PC-9 (cell line): ENCODE measurements around the gene CLSTN1. TPM values are rescaled to one million over a fixed set of nuclear protein-coding genes. Genes with fewer than 3 reads are reported as not detected.
A peak's percentile ranks its signal among the peaks of the same experiment; 100 is the strongest.

Experiments used
- BruUV-seq: library from RNA; stranded (reverse); fragments of 400-500 nt; replicated peaks from 2 replicates; lab custom pipeline; 2021; lab: Mats Ljungman, UMichigan
- CTCF ChIA-PET: fragments of 300-600 bp; sonication (Branson Sonifier 250); formaldehyde crosslinking; loops from one replicate; lab custom pipeline; 2022; ENCODE audit warnings: antibody characterized with exemption; lab: Charles Lee
- POLR2A ChIA-PET: fragments of 300-600 bp; sonication (Branson Sonifier 250); formaldehyde crosslinking; loops from one replicate; lab custom pipeline; 2022; ENCODE audit warnings: antibody characterized with exemption; ENCODE audit not compliant: unreplicated experiment; lab: Charles Lee
- DNase-seq, 2 experiments: peaks; one replicate each; pipeline versions ENCODE4 v3.0.0 to v3.0.0-alpha.2; 2015 to 2022; ENCODE audit warnings: mixed read lengths in 1 of 2
- H2AFZ ChIP-seq: fragments of 200-600 bp; sonication (generic); 2 replicates; pipeline ENCODE4 v1.8.1; 2017; ENCODE audit warnings: antibody characterized with exemption
- H3F3A ChIP-seq: fragments of 200-600 bp; sonication (generic); 2 replicates; pipeline ENCODE4 v1.8.1; 2017; ENCODE audit warnings: antibody characterized with exemption, mild to moderate bottlenecking, low read depth; ENCODE audit not compliant: insufficient read depth
- H3K27ac ChIP-seq: fragments of 200-600 bp; sonication (generic); 2 replicates; pipeline ENCODE4 v1.6.1; 2016; ENCODE audit warnings: mixed run types
- H3K27me3 ChIP-seq: fragments of 200-600 bp; sonication (generic); 2 replicates; pipeline ENCODE4 v1.6.1; 2016; ENCODE audit warnings: low read depth, mixed run types; ENCODE audit not compliant: insufficient read depth
- H3K36me3 ChIP-seq: fragments of 200-600 bp; sonication (generic); 2 replicates; pipeline ENCODE4 v1.6.1; 2016; ENCODE audit warnings: low read depth, mixed run types
- H3K4me1 ChIP-seq: fragments of 200-600 bp; sonication (generic); replicated peaks from 2 replicates; pipeline ENCODE4 v1.6.1; 2016; ENCODE audit warnings: mixed run types; ENCODE audit not compliant: insufficient read depth
- H3K4me2 ChIP-seq: fragments of 200-600 bp; sonication (generic); 2 replicates; pipeline ENCODE4 v1.6.1; 2017; ENCODE audit warnings: mixed run types
- H3K4me3 ChIP-seq: fragments of 200-600 bp; sonication (generic); 2 replicates; pipeline ENCODE4 v1.6.1; 2016; ENCODE audit warnings: mixed run types
- H3K79me2 ChIP-seq: fragments of 200-600 bp; sonication (generic); 2 replicates; pipeline ENCODE4 v1.6.1; 2017; ENCODE audit warnings: low read depth, mixed run types
- H3K9me2 ChIP-seq: fragments of 200-600 bp; sonication (generic); 2 replicates; pipeline ENCODE4 v1.8.1; 2017; ENCODE audit warnings: mild to moderate bottlenecking; ENCODE audit not compliant: insufficient read depth
- H3K9me3 ChIP-seq: fragments of 200-600 bp; sonication (generic); 2 replicates; pipeline ENCODE4 v1.8.1; 2016; ENCODE audit warnings: low read depth; ENCODE audit not compliant: insufficient read depth
- H4K20me1 ChIP-seq: fragments of 200-600 bp; sonication (generic); 2 replicates; pipeline ENCODE4 v1.8.1; 2017; ENCODE audit not compliant: insufficient read depth
- CTCF ChIP-seq: fragments of 200-600 bp; sonication (generic); conservative IDR thresholded peaks from 2 replicates; pipeline ENCODE4 v1.6.1; 2017; ENCODE audit warnings: mixed run types, antibody characterized with exemption, mild to moderate bottlenecking, moderate library complexity
- EZH2 ChIP-seq: fragments of 200-600 bp; sonication (generic); IDR thresholded peaks from 2 replicates; pipeline ENCODE4 v1.8.0; 2017; ENCODE audit warnings: antibody characterized with exemption, low read depth
- intact Hi-C: fragments of 100-400 bp; cut with micrococcal nuclease; formaldehyde crosslinking; loops from one replicate; pipeline ENCODE4 v1.10.0; 2022; ENCODE audit not compliant: unreplicated experiment
- total RNA-seq: library from RNA; stranded (reverse); gene quantifications from 2 replicates; pipeline ENCODE4 v1.2.3, GENCODE V29; 2021

Gene CLSTN1
- total RNA-seq, 1 experiment from 2014 or later, result 140 TPM

- no TSS peak for BruUV-seq
Measured at GRCh38 chr1:9724706-9725476, 98.9 kb downstream of the CLSTN1 start.

GRCh38 chr1:9723926-9724325 lies 99.8 kb downstream of the CLSTN1 start:
- DNase-seq, result no peak
- no peak overlapping the region for H3K4me2 ChIP-seq
- POLR2A ChIA-PET, result no interaction called here
- peaks cover 5% of the 10 kb centered on the region; the same call in 1 of the 2 replicates for H3F3A ChIP-seq
- no peaks in the 10 kb centered on the region; the same call in 1 of the 2 replicates for H4K20me1 ChIP-seq
- H3K36me3 ChIP-seq, result no peaks in the 10 kb centered on the region
- intact Hi-C loops, result no loop called here
- no peak overlapping the region for H2AFZ ChIP-seq
- no peak for TF ChIP-seq EZH2
- no TSS peak for BruUV-seq
- H3K27ac ChIP-seq, result no peak overlapping the region
- no peaks in the 10 kb centered on the region for H3K79me2 ChIP-seq
- no peaks in the 10 kb centered on the region for H3K9me2 ChIP-seq
- H3K27me3 ChIP-seq, result no peaks in the 10 kb centered on the region
- peaks cover 4% of the 10 kb centered on the region; the same call in 1 of the 2 replicates for H3K4me1 ChIP-seq
- H3K4me3 ChIP-seq, result no peak overlapping the region
- CTCF ChIA-PET, result no interaction called here
- H3K9me3 ChIP-seq, result no peaks in the 10 kb centered on the region

More at GRCh38 chr1:9724706-9725476, 98.9 kb downstream of the CLSTN1 start:
- Histone ChIP-seq H3K4me3 (no peak overlapping the region), H3K27me3 (no peaks in the 10 kb centered on the region), H3K9me3 (no peaks in the 10 kb centered on the region), H3F3A (no peaks in the 10 kb centered on the region), H3K36me3 (no peaks in the 10 kb centered on the region), H4K20me1 (no peaks in the 10 kb centered on the region; the same call in 1 of the 2 replicates), H3K79me2 (no peaks in the 10 kb centered on the region), H2AFZ (no peak overlapping the region), H3K9me2 (no peaks in the 10 kb centered on the region), H3K4me2 (no peak overlapping the region), H3K27ac (no peak overlapping the region), H3K4me1 (no peaks in the 10 kb centered on the region)
- DNase-seq, result peak in 1 of 2 experiments; percentile 65
- TF ChIP-seq CTCF, result peak; percentile 84
- no peak for TF ChIP-seq EZH2
- POLR2A ChIA-PET, result no interaction called here
- CTCF ChIA-PET, result interaction anchor here (0.5 to 0.7 kb wide), 3 partner anchors 96 to 171 kb away, joined by 3 to 4 read pairs (median 3); no protein-coding TSS in a partner anchor
- intact Hi-C loops, result loop anchor here (1.0 kb wide), 2 partner anchors 98 to 142 kb away; no protein-coding TSS in a partner anchor

- Histone ChIP-seq H3K9me2 (no peaks in the 10 kb centered on the region), H3K9me3 (no peaks in the 10 kb centered on the region), H3K36me3 (no peaks in the 10 kb centered on the region), H3K27ac (no peak overlapping the region), H3K4me3 (no peak overlapping the region), H3F3A (peaks cover 5% of the 10 kb centered on the region; the same call in 1 of the 2 replicates), H3K27me3 (no peaks in the 10 kb centered on the region), H3K79me2 (no peaks in the 10 kb centered on the region), H2AFZ (no peak overlapping the region), H3K4me1 (peaks cover 4% of the 10 kb centered on the region; the same call in 1 of the 2 replicates), H3K4me2 (no peak overlapping the region), H4K20me1 (no peaks in the 10 kb centered on the region)
- no peak for DNase-seq
- POLR2A ChIA-PET, result no interaction called here
- CTCF ChIA-PET, result no interaction called here
- intact Hi-C loops, result no loop called here
- TF ChIP-seq CTCF, result no peak
- TF ChIP-seq EZH2, result no peak
- no TSS peak for BruUV-seq
Measured at GRCh38 chr1:9723068-9723805, 100.5 kb downstream of the CLSTN1 start.
